ENCODE measurements around the gene MAGI1. TPM values are rescaled to one million over a fixed set of nuclear protein-coding genes. Genes with fewer than 3 reads are reported as not detected.

The MAGI1 gene
- total RNA-seq, 2 donors from 2014 or later, result 38.6 to 45.1 TPM

GRCh38 chr3:65829228-65829627, 209.5 kb downstream of the MAGI1 start:
- DNase-seq, result no peak
- Mint-ChIP-seq H3K27me3 (ENCODE audit: insufficient read depth) (no peaks in the 10 kb centered on the region), H3K27ac (no peak overlapping the region), H3K4me3 (no peak overlapping the region), H3K4me1 (peaks cover 45% of the 10 kb centered on the region), H3K9me3 (no peaks in the 10 kb centered on the region), H3K36me3 (ENCODE audit: low read depth) (no peaks in the 10 kb centered on the region)
- Histone ChIP-seq H3K9me3 (ENCODE audit: control insufficient read depth, low read length) (no peaks in the 10 kb centered on the region), H3K4me1 (ENCODE audit: control insufficient read depth, insufficient read depth, low read length) (no peaks in the 10 kb centered on the region), H3K4me3 (ENCODE audit: low read length) (no peak overlapping the region), H3K27ac (ENCODE audit: low read depth, low read length) (no peak overlapping the region), H3K27me3 (ENCODE audit: control insufficient read depth, insufficient read depth, low read length, poor library complexity, severe bottlenecking) (no peaks in the 10 kb centered on the region), H3K36me3 (ENCODE audit: control insufficient read depth, insufficient read depth, low read length) (no peaks in the 10 kb centered on the region), H3K9ac (ENCODE audit: extremely low read depth, low read length, poor library complexity, severe bottlenecking) (no peak overlapping the region)
- WGBS, 2 experiments (ENCODE audit: insufficient coverage in 1 of 2, insufficient read length in 1 of 2), result 75 to 88% methylated on average over 2 to 3 of the region's 3 CpGs
- TF ChIP-seq CTCF (conservative IDR thresholded peaks at IDR 0.05), result no peak

GRCh38 chr3:65828706-65829105, 210.0 kb downstream of the MAGI1 start:
- TF ChIP-seq CTCF (conservative IDR thresholded peaks at IDR 0.05), result no peak
- H3K4me3 ChIP-seq (ENCODE audit: low read length), result no peak overlapping the region
- no peak overlapping the region for H3K4me3 Mint-ChIP-seq
- H3K36me3 Mint-ChIP-seq (ENCODE audit: low read depth), result no peaks in the 10 kb centered on the region
- no peaks in the 10 kb centered on the region for H3K4me1 ChIP-seq (ENCODE audit: control insufficient read depth, insufficient read depth, low read length)
- no peaks in the 10 kb centered on the region for H3K27me3 Mint-ChIP-seq (ENCODE audit: insufficient read depth)
- no peaks in the 10 kb centered on the region for H3K36me3 ChIP-seq (ENCODE audit: control insufficient read depth, insufficient read depth, low read length)
- whole genome bisulfite sequencing, 2 experiments (ENCODE audit: insufficient coverage in 1 of 2, insufficient read length in 1 of 2), result 88 to 96% methylated on average over 5 to 6 of the region's 6 CpGs
- no peaks in the 10 kb centered on the region for H3K27me3 ChIP-seq (ENCODE audit: control insufficient read depth, insufficient read depth, low read length, poor library complexity, severe bottlenecking)
- peaks cover 40% of the 10 kb centered on the region for H3K4me1 Mint-ChIP-seq
- peak; percentile 68 for DNase-seq
- H3K27ac ChIP-seq (ENCODE audit: low read depth, low read length), result no peak overlapping the region
- no peaks in the 10 kb centered on the region for H3K9me3 ChIP-seq (ENCODE audit: control insufficient read depth, low read length)
- H3K27ac Mint-ChIP-seq, result no peak overlapping the region
- no peak overlapping the region for H3K9ac ChIP-seq (ENCODE audit: extremely low read depth, low read length, poor library complexity, severe bottlenecking)
- no peaks in the 10 kb centered on the region for H3K9me3 Mint-ChIP-seq

GRCh38 chr3:65827076-65827475, 211.6 kb downstream of the MAGI1 start:
- Histone ChIP-seq H3K27ac (ENCODE audit: low read depth, low read length) (no peak overlapping the region), H3K4me1 (ENCODE audit: control insufficient read depth, insufficient read depth, low read length) (no peaks in the 10 kb centered on the region), H3K4me3 (ENCODE audit: low read length) (no peak overlapping the region), H3K9me3 (ENCODE audit: control insufficient read depth, low read length) (peaks cover 3% of the 10 kb centered on the region), H3K36me3 (ENCODE audit: control insufficient read depth, insufficient read depth, low read length) (no peaks in the 10 kb centered on the region), H3K27me3 (ENCODE audit: control insufficient read depth, insufficient read depth, low read length, poor library complexity, severe bottlenecking) (no peaks in the 10 kb centered on the region), H3K9ac (ENCODE audit: extremely low read depth, low read length, poor library complexity, severe bottlenecking) (no peak overlapping the region)
- Mint-ChIP-seq H3K4me3 (no peak overlapping the region), H3K9me3 (peaks cover 4% of the 10 kb centered on the region), H3K4me1 (peaks cover 29% of the 10 kb centered on the region), H3K27me3 (ENCODE audit: insufficient read depth) (peaks cover 3% of the 10 kb centered on the region), H3K36me3 (ENCODE audit: low read depth) (peaks cover 3% of the 10 kb centered on the region), H3K27ac (no peak overlapping the region)
- WGBS, 2 experiments (ENCODE audit: insufficient coverage in 1 of 2, insufficient read length in 1 of 2), result 88 to 100% methylated on average over 2 of the region's 2 CpGs
- no peak for TF ChIP-seq CTCF (conservative IDR thresholded peaks at IDR 0.05)
- DNase-seq, result no peak
